HCT116 (cell line): ENCODE measurements around the gene UGT1A9.

ENCODE experiments used
- ATF3 ChIP-seq: IDR thresholded peaks from 2 replicates; pipeline ENCODE4 v1.6.1; 2012
- CTCF ChIP-seq, 3 experiments: fragments of 200-600 bp in 1 of 3; sonication (generic) in 1 of 3; IDR thresholded peaks in 2 of 3; conservative IDR thresholded peaks in 1 of 3; 2 replicates each; pipeline ENCODE4 v1.5.1; 2012 to 2017; ENCODE audit warnings: low read depth in 2 of 3, low read length in 2 of 3, antibody characterized with exemption in 1 of 3, borderline replicate concordance in 1 of 3, control low read depth in 1 of 3, mild to moderate bottlenecking in 1 of 3, mixed read lengths in 1 of 3, mixed run types in 1 of 3, moderate library complexity in 1 of 3; ENCODE audit not compliant: insufficient read depth in 1 of 3
- EZH2 ChIP-seq: fragments of 200-600 bp; sonication (generic); IDR thresholded peaks from 2 replicates; pipeline ENCODE4 v1.6.1; 2017; ENCODE audit warnings: antibody characterized with exemption, mixed run types
- EZH2phosphoT487 ChIP-seq: fragments of 200-600 bp; IDR thresholded peaks from 2 replicates; pipeline ENCODE4 v1.6.1; 2018; ENCODE audit warnings: antibody characterized with exemption, borderline replicate concordance
- MAX ChIP-seq: IDR thresholded peaks from 2 replicates; pipeline ENCODE4 v1.6.1; 2012
- POLR2A ChIP-seq: IDR thresholded peaks from 2 replicates; pipeline ENCODE4 v1.7.0; 2011; ENCODE audit warnings: borderline replicate concordance; ENCODE audit not compliant: insufficient read depth, insufficient read length; ENCODE audit errors: extremely low read depth
- POLR2AphosphoS5 ChIP-seq: IDR thresholded peaks from 2 replicates; pipeline ENCODE4 v1.6.1; 2011; ENCODE audit warnings: mild to moderate bottlenecking, low read depth, low read length, moderate library complexity
- SRF ChIP-seq: IDR thresholded peaks from 2 replicates; pipeline ENCODE4 v1.6.1; 2012; ENCODE audit warnings: low read depth

- no peak for TF ChIP-seq CTCF (IDR thresholded peaks at IDR 0.05 in 2 of 3, conservative IDR thresholded peaks at IDR 0.05 in 1 of 3; ENCODE audit: borderline replicate concordance in 1 of 3, insufficient read depth in 1 of 3, low read depth in 2 of 3, low read length in 2 of 3)
- no peak for TF ChIP-seq MAX
- no peak for TF ChIP-seq ATF3
- no peak for TF ChIP-seq EZH2
- no peak for TF ChIP-seq POLR2A
- TF ChIP-seq POLR2AphosphoS5, result no peak
- no peak for TF ChIP-seq SRF
- TF ChIP-seq EZH2phosphoT487, result no peak
Observed at GRCh38 chr2:233791883-233792329, 120.2 kb downstream of the UGT1A9 start.
